ENCODE data around the gene MSH6. TPM values are rescaled to one million over a fixed set of nuclear protein-coding genes. Genes with fewer than 3 reads are reported as not detected.

MSH6 gene
- total RNA-seq, 1 experiment from 2014 or later, result 98.0 TPM

GRCh38 chr2:47771211-47771610, 11.7 kb upstream of the MSH6 start:
- no peak overlapping the region for H3K27ac ChIP-seq (ENCODE audit: low read length)
- no peaks in the 10 kb centered on the region for H3K27me3 ChIP-seq (ENCODE audit: control insufficient read depth, insufficient read depth, low read length)
- no peaks in the 10 kb centered on the region for H3K4me1 ChIP-seq (ENCODE audit: control insufficient read depth, insufficient read depth, low read length)
- intact Hi-C loops (cut with micrococcal nuclease; ENCODE audit: unreplicated experiment) (no loop called here), in situ Hi-C loops (cut with HindIII; ENCODE audit: low pct_unique_long_range_greater_than_20kb, low sequenced_read_pairs) (no loop called here)
- no TSS peak for BruUV-seq (replicated peaks)
- ATAC-seq (peak; percentile 82), DNase-seq (ENCODE audit: low read depth, low spot score) (peak; percentile 75)
- H3K4me3 ChIP-seq (ENCODE audit: low read depth in 2 of 2, low read length in 2 of 2), result no peak overlapping the region
- TF ChIP-seq POLR2AphosphoS5 (IDR thresholded peaks at IDR 0.05; ENCODE audit: low read depth, low read length) (no peak), CTCF (IDR thresholded peaks at IDR 0.05) (no peak), TCF7L2 (IDR thresholded peaks at IDR 0.05; ENCODE audit: low read depth, low read length) (no peak), REST (IDR thresholded peaks at IDR 0.05; ENCODE audit: insufficient read depth in 1 of 2, low read depth in 2 of 2, low read length in 1 of 2) (no peak)
- ChIA-PET POLR2A (interaction anchor here (0.6 kb wide), 1 partner anchor 164 kb away, joined by 3 read pairs; no protein-coding TSS in a partner anchor), CTCF (interaction anchor here (0.7 kb wide), 1 partner anchor 10 kb away, joined by 8 read pairs; no protein-coding TSS in a partner anchor)
- H3K36me3 ChIP-seq (ENCODE audit: control insufficient read depth, insufficient read depth, low read length), result no peaks in the 10 kb centered on the region
- no peaks in the 10 kb centered on the region for H3K9me3 ChIP-seq (ENCODE audit: control insufficient read depth, insufficient read depth, low read depth, low read length)

- ATAC-seq (no peak), DNase-seq (ENCODE audit: low read depth, low spot score) (no peak)
- Histone ChIP-seq H3K4me3 (ENCODE audit: low read depth in 2 of 2, low read length in 2 of 2) (no peak overlapping the region), H3K27me3 (ENCODE audit: control insufficient read depth, insufficient read depth, low read length) (no peaks in the 10 kb centered on the region), H3K36me3 (ENCODE audit: control insufficient read depth, insufficient read depth, low read length) (no peaks in the 10 kb centered on the region), H3K4me1 (ENCODE audit: control insufficient read depth, insufficient read depth, low read length) (no peaks in the 10 kb centered on the region), H3K9me3 (ENCODE audit: control insufficient read depth, insufficient read depth, low read depth, low read length) (no peaks in the 10 kb centered on the region), H3K27ac (ENCODE audit: low read length) (no peak overlapping the region)
- ChIA-PET POLR2A (no interaction called here), CTCF (no interaction called here)
- no peak for TF ChIP-seq REST (IDR thresholded peaks at IDR 0.05; ENCODE audit: insufficient read depth in 1 of 2, low read depth in 2 of 2, low read length in 1 of 2)
- TF ChIP-seq TCF7L2 (IDR thresholded peaks at IDR 0.05; ENCODE audit: low read depth, low read length), result no peak
- TF ChIP-seq SIN3A (IDR thresholded peaks at IDR 0.05; ENCODE audit: borderline replicate concordance, insufficient read depth, low read depth, low read length), result no peak
- no peak for TF ChIP-seq POLR2AphosphoS5 (IDR thresholded peaks at IDR 0.05; ENCODE audit: low read depth, low read length)
- no peak for TF ChIP-seq CTCF (IDR thresholded peaks at IDR 0.05)
- BruUV-seq (replicated peaks), result no TSS peak
- in situ Hi-C loops (cut with HindIII; ENCODE audit: low pct_unique_long_range_greater_than_20kb, low sequenced_read_pairs), result no loop called here
- intact Hi-C loops (cut with micrococcal nuclease; ENCODE audit: unreplicated experiment), result no loop called here
These were observed 10.6 kb upstream of the MSH6 start for GRCh38 chr2:47772343-47772742.
